ENCODE data around the gene B3GALNT2. TPM values are rescaled to one million over a fixed set of nuclear protein-coding genes. Genes with fewer than 3 reads are reported as not detected.
"Not testable (repeated sequence)": the region's sequence is repeated elsewhere in the genome, so short reads cannot be mapped to it uniquely, and the experiment has no call there.

The B3GALNT2 gene
- total RNA-seq, 1 experiment from 2014 or later: 35.5 TPM

- intact Hi-C loops (cut with micrococcal nuclease; ENCODE audit: unreplicated experiment): no loop called here
- Mint-ChIP-seq H3K9me3 (ENCODE audit: unreplicated experiment) (peaks cover 2% of the 10 kb centered on the region), H3K36me3 (ENCODE audit: insufficient read depth, unreplicated experiment) (no peaks in the 10 kb centered on the region), H3K27me3 (ENCODE audit: insufficient read depth, unreplicated experiment) (no peaks in the 10 kb centered on the region), H3K27ac (ENCODE audit: unreplicated experiment) (no peak overlapping the region), H3K4me1 (ENCODE audit: low read depth, unreplicated experiment) (no peaks in the 10 kb centered on the region), H3K4me3 (ENCODE audit: unreplicated experiment) (no peak overlapping the region)
- no peaks in the 10 kb centered on the region for H3K36me3 ChIP-seq (ENCODE audit: control insufficient read depth, insufficient read depth, low read length)
- CTCF ChIA-PET: no interaction called here
- peaks cover 7% of the 10 kb centered on the region; the same call in 1 of the 2 replicates for H3K4me1 ChIP-seq
- POLR2A ChIA-PET: no interaction called here
- H3K27me3 ChIP-seq (replicated peaks; ENCODE audit: control insufficient read depth, insufficient read depth, low read length): no peaks in the 10 kb centered on the region
- no TSS peak for BruUV-seq (replicated peaks)
- H3K4me3 ChIP-seq (ENCODE audit: low read depth, low read length): no peak overlapping the region
- no peak for DNase-seq
- no peak for TF ChIP-seq CTCF (IDR thresholded peaks at IDR 0.05; ENCODE audit: insufficient read depth in 1 of 2, low read depth in 1 of 2, low read length in 1 of 2, severe bottlenecking in 1 of 2, unreplicated experiment in 1 of 2)
- no peaks in the 10 kb centered on the region for H3K9me3 ChIP-seq
These were observed 45.3 kb upstream of the B3GALNT2 start for GRCh38 chr1:235549351-235550139.

- BruUV-seq (replicated peaks); DNase-seq; H3K4me3 Mint-ChIP-seq (ENCODE audit: unreplicated experiment); H3K36me3 Mint-ChIP-seq (ENCODE audit: insufficient read depth, unreplicated experiment); H3K9me3 ChIP-seq; H3K4me1 ChIP-seq; POLR2A ChIA-PET; H3K27me3 Mint-ChIP-seq (ENCODE audit: insufficient read depth, unreplicated experiment); intact Hi-C loops (cut with micrococcal nuclease; ENCODE audit: unreplicated experiment); H3K27ac Mint-ChIP-seq (ENCODE audit: unreplicated experiment); H3K4me3 ChIP-seq (ENCODE audit: low read depth, low read length); H3K4me1 Mint-ChIP-seq (ENCODE audit: low read depth, unreplicated experiment); H3K27me3 ChIP-seq (replicated peaks; ENCODE audit: control insufficient read depth, insufficient read depth, low read length); H3K9me3 Mint-ChIP-seq (ENCODE audit: unreplicated experiment); H3K36me3 ChIP-seq (ENCODE audit: control insufficient read depth, insufficient read depth, low read length): not testable (repeated sequence)
- CTCF ChIA-PET: interaction anchor here (0.6 kb wide), 1 partner anchor 23 kb away, joined by 3 read pairs; no protein-coding TSS in a partner anchor
These were observed 42.3 kb upstream of the B3GALNT2 start for GRCh38 chr1:235546369-235547155.

- intact Hi-C loops (cut with micrococcal nuclease; ENCODE audit: unreplicated experiment): no loop called here
- H3K36me3 ChIP-seq (ENCODE audit: control insufficient read depth, insufficient read depth, low read length): no peaks in the 10 kb centered on the region
- no peaks in the 10 kb centered on the region for H3K9me3 ChIP-seq
- DNase-seq: no peak
- Mint-ChIP-seq H3K27ac (ENCODE audit: unreplicated experiment) (no peak overlapping the region), H3K4me1 (ENCODE audit: low read depth, unreplicated experiment) (no peaks in the 10 kb centered on the region), H3K27me3 (ENCODE audit: insufficient read depth, unreplicated experiment) (no peaks in the 10 kb centered on the region), H3K36me3 (ENCODE audit: insufficient read depth, unreplicated experiment) (no peaks in the 10 kb centered on the region), H3K4me3 (ENCODE audit: unreplicated experiment) (no peak overlapping the region), H3K9me3 (ENCODE audit: unreplicated experiment) (no peaks in the 10 kb centered on the region)
- ChIA-PET CTCF (no interaction called here), POLR2A (no interaction called here)
- H3K27me3 ChIP-seq (replicated peaks; ENCODE audit: control insufficient read depth, insufficient read depth, low read length): no peaks in the 10 kb centered on the region
- H3K4me3 ChIP-seq (ENCODE audit: low read depth, low read length): no peak overlapping the region
- no TSS peak for BruUV-seq (replicated peaks)
- TF ChIP-seq CTCF (IDR thresholded peaks at IDR 0.05; ENCODE audit: insufficient read depth in 1 of 2, low read depth in 1 of 2, low read length in 1 of 2, severe bottlenecking in 1 of 2, unreplicated experiment in 1 of 2): no peak
- peaks cover 7% of the 10 kb centered on the region; the same call in 1 of the 2 replicates for H3K4me1 ChIP-seq
These were observed 41.2 kb upstream of the B3GALNT2 start for GRCh38 chr1:235545292-235545930.

GRCh38 chr1:235542845-235543244, 38.6 kb upstream of the B3GALNT2 start:
- POLR2A ChIA-PET; DNase-seq; intact Hi-C loops (cut with micrococcal nuclease; ENCODE audit: unreplicated experiment): not testable (repeated sequence)

More at GRCh38 chr1:235542845-235543244, 38.6 kb upstream of the B3GALNT2 start:
- H3K9me3 Mint-ChIP-seq (ENCODE audit: unreplicated experiment); CTCF ChIA-PET; BruUV-seq (replicated peaks); H3K27ac Mint-ChIP-seq (ENCODE audit: unreplicated experiment); H3K27me3 Mint-ChIP-seq (ENCODE audit: insufficient read depth, unreplicated experiment); H3K4me3 Mint-ChIP-seq (ENCODE audit: unreplicated experiment); H3K36me3 ChIP-seq (ENCODE audit: control insufficient read depth, insufficient read depth, low read length); H3K27me3 ChIP-seq (replicated peaks; ENCODE audit: control insufficient read depth, insufficient read depth, low read length); H3K36me3 Mint-ChIP-seq (ENCODE audit: insufficient read depth, unreplicated experiment); H3K4me3 ChIP-seq (ENCODE audit: low read depth, low read length); H3K4me1 Mint-ChIP-seq (ENCODE audit: low read depth, unreplicated experiment); H3K4me1 ChIP-seq; H3K9me3 ChIP-seq: not testable (repeated sequence)

Measured in Caco-2 (cell line).